Right kidney (tissue), 1 donor: ENCODE results near the gene IL4.

ENCODE experiments used
- DNase-seq: peaks from one replicate; pipeline ENCODE4 v3.0.0-alpha.2; 2016

The IL4 gene

DNA sequence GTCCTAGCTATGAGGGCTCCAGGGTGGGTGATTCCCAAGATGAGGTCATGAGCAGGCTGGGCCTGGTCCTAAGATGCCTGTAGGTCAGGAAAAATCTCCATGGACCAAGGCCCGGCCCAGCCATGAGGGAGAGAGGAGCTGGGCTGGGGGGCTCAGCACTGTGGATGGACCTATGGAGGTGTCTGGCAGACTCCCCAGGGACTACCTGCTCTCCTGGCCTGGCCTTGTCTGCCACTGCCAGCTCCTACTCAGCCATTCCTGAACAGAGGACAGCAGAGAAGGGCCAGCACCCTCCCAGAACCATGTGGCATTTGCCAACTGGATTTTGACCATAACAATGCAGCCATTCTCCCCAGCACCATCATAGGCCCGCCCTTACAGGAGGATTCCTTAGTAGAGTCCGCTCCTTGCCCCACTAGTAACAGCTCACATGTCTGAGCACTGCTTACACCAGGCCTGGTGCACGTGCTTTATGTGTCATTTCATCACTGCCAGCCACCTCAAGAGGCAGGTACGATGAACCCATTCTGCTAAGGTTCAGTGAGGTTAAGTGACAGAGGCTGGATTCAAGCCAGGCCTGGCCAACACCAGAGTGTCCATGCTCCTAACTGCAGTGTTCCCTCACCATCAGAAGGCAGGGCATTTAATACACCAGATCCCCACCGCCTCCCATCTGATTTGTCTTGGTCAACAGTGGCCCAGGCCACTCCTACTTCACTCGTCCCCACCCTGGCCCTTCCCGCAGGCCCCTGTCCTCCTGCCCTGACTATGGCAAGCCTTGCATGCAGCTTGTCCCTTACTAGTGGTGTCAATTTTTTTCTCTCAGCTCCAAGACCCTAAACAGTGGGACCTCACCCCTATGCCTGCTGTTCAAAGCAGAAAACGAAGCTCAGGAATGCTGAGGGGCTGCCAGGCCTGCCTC lies 15.1 kb upstream of the IL4 start:
- no peak for DNase-seq

GRCh38 chr5:132659598-132660493 lies 13.9 kb upstream of the IL4 start:
- DNase-seq, result no peak

DNA sequence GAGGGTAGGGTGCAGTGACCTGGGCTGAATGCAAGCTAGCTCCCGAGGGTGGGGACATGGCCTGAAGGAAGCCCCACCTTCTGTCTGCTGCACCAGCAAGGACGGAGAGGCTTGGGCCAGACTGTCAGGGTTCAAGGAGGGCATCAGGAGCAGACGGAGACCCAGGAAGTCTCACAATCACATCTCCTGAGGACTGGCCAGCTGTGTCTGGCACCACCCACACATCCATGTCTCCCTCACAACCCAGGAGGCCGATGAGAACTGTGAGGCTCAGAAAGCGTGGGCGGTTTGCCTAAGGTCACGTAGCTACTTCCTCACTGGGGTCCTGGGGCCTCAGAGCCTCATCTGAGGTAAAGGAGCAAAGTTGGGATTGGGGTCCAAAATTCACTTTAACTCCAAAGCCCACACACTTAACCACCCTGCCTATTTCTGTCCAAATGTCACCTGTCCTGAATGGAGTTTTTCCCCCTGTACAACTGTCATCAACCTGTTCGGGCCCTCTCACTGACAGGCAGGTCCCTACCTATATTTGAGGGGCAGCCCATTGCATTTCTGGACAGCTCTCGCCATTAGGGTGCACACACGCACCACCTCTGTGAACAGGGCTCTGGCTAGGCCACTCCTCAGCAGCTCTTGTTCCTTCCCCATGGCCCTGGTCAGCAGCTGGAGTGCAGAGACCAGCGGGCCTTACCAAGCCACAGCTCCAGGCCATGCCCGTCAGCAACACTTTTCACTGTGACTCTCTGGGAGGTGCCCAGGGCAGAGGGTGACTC lies 12.4 kb upstream of the IL4 start:
- no peak for DNase-seq

DNA sequence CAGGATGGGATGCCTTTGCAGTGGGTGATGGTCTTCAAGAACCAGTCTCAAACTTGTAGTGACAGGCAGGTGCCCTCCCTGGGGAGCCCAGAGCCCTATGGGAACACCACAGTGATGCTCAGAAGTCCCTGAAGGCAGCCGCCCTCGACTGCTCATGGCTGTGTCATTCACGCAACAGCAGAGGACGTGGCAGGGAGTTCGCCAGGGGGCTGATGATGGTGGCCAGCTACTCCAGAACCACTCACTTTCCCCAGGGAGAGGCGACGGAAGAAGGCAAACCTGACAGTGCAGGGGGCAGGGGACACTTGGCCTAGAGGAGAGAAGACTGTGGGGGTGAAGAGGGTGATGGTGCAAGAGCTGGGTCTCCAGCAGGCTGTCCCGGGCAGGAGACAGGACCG lies 11.8 kb upstream of the IL4 start:
- DNase-seq, result no peak

DNA sequence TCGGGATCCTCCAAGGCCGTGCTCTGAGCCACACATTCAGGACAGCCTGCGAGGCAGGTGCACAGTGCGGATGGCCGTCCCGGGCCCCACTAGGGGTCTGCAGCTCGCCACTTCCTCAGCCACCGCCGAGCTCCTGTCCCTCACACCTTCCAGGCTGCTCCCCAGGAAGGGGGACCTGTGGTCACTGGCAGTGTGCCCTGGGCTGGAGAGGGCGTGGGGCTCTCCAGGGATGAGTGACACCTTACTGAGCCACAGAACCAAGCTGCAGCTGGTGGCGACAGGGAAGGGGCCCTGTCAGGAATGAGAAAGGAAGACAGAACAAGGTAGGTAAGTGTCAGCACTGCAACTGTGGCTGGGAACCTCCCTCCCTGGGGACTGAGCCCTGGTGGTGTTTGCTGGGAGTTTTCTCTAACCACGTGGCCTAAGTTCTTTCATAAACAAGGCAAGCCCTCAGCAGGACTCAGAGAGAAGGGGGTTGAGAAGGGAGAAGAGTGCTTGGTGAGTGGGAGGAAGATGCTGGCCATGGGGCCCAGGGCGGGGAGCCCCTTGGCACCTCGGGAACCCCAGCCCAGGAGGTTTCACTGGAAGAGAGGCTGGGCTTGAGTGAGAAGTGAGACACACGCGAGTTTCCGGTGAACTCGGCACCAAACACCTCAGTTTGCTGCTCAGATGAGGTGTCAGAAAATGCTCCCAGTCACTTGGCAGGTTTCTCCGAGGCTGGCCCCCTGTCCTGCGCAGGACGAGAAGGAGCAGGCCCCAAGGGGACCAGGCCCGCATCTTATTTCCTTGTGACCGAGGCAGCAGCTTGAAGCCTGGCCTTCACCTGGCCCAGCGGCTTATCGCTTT lies 10.6 kb upstream of the IL4 start:
- DNase-seq, result no peak

- no peak for DNase-seq
Measured at GRCh38 chr5:132663771-132664695, 9.8 kb upstream of the IL4 start.

- DNase-seq, result no peak
Measured at GRCh38 chr5:132664696-132665209, 9.0 kb upstream of the IL4 start.

DNA sequence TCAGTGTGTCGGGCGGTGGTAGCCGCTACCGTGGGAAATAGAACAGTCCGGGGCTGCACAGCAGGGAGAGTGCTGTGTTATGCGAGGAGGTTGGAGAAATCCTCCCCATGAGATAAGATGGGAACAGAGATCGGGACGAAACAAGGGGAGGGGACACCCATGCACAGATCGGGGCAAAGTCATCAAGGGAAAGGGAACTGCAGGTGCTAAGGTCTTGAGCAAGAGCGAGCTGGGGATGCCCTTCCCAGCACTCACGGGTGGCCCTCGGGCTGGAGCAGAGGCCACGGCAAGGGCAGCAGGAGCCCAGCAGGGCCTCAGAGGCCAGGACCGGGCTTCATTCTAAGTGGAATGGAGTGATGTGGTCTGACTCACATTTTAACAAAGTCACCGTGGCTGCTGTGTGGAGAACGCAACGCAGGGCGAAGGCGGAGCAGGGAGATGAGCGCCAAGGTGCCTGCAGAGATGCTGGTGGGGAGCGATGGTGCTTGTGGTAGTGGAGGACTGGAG lies 8.2 kb upstream of the IL4 start:
- no peak for DNase-seq

GRCh38 chr5:132666310-132667123 lies 7.3 kb upstream of the IL4 start:
- DNase-seq, result no peak

DNA sequence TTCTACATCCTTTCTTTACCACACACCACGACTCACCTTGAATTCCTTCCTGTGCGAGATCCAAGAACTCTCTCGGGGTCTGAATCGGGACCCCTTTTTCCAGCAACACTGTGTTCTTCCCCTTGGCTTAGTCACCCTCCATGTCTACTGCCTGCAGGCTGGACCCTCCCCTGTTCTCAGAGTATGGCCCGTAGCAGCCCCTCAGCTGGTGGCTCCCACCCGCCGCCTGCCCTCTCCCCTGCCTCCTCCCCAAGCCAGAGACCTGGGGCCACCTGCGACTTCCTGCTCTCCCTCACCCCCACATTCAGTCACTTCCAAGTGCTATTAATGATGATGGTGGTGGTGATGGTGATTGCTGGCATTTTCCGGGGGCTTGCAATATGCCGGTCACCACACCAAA lies 6.5 kb upstream of the IL4 start:
- DNase-seq, result no peak

GRCh38 chr5:132667761-132668705 lies 5.8 kb upstream of the IL4 start:
- DNase-seq, result no peak

- no peak for DNase-seq
Measured at GRCh38 chr5:132668706-132669454, 4.9 kb upstream of the IL4 start.

- DNase-seq, result no peak
Measured at GRCh38 chr5:132669455-132669820, 4.4 kb upstream of the IL4 start.

GRCh38 chr5:132669966-132670882 lies 3.6 kb upstream of the IL4 start:
- no peak for DNase-seq

- DNase-seq, result no peak
Measured at GRCh38 chr5:132671000-132671399, 2.8 kb upstream of the IL4 start.

GRCh38 chr5:132673488-132673887 lies 301 bp upstream of the IL4 start:
- no peak for DNase-seq
